NOMO-1 treated with DMSO at 0.1 percent for 48 hours (cell line): Measurements from ENCODE around the gene TNFAIP2.
"Not testable (repeated sequence)": the region's sequence is repeated elsewhere in the genome, so short reads cannot be mapped to it uniquely, and the experiment has no call there.

Source experiments
- DNase-seq: peaks from one replicate; lab custom pipeline; 2025; ENCODE audit not compliant: unreplicated experiment; lab: John Stamatoyannopoulos, UW

The TNFAIP2 gene

GRCh38 chr14:103151270-103151945 is 28.1 kb downstream of the TNFAIP2 start:
- no peak for DNase-seq

DNA sequence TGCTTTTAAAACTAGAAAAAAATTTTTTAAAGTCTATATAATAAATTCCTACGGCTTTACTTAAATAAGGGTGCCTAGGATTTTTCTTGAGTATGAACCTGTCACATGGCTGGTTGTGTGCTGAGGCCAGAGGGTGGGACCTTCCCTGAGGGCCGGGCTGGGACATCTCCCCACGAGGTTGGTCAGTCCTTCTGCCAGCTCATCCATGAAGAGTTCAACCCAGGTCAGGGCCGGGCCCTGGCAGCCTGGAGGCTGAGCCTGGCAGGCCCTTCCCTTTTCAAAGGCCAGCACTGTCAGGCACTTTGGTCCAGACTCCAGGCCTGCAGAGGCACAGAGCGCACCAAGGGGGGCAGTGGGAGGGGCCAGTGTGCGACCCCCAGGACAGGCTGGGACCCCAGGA is 31.7 kb downstream of the TNFAIP2 start:
- DNase-seq: no peak

DNA sequence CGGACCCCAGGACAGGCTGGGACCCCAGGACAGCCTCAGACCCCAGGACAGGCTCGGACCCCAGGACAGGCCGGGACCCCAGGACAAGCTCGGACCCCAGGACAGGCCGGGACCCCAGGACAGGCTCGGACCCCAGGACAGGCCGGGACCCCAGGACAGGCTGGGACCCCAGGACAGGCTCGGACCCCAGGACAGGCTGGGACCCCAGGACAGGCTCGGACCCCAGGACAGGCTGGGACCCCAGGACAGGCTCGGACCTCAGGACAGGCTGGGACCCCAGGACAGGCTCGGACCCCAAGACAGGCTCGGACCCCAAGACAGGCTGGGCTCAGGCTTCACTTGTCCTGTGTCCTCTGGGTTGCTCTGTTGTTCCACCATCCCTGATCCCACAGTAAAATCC is 32.2 kb downstream of the TNFAIP2 start:
- not testable (repeated sequence) for DNase-seq

- no peak for DNase-seq
These were observed 32.6 kb downstream of the TNFAIP2 start for GRCh38 chr14:103155826-103156394.

DNA sequence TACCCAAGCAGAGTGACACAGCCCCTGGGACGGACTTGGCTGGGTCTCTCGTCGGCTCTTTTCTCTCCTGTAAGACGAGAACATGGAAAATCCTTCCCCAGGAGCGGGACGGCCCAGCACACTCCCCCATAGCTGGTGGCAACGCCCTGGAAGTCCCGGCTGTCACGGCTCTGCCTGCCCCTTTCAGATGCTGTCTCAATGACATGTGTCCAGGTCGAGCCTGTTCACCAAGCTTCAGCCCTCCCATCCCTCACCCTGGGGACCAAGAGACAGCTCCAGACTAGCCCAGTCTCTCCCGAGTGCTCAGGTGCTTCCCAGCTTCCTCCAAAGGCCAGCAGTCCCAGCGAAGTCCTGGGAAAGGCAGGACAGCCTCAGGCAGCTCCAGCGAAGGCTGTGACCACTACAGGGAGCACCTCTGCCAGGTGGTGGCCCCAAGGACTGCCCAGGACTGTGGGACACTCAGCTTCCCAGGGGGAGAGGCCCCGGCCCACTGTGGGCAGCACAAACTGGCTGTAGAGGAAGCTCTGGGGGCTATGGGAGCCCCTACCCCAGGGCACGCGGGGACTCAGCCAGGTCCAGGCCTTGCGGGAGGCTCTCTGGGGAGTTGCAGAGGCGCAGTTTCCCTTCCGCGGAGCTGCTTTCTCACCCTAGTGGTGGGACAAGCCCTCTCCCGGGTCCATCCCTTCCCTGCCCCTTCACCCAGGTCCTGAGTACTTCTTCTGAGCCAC is 33.6 kb downstream of the TNFAIP2 start:
- DNase-seq: no peak

DNA sequence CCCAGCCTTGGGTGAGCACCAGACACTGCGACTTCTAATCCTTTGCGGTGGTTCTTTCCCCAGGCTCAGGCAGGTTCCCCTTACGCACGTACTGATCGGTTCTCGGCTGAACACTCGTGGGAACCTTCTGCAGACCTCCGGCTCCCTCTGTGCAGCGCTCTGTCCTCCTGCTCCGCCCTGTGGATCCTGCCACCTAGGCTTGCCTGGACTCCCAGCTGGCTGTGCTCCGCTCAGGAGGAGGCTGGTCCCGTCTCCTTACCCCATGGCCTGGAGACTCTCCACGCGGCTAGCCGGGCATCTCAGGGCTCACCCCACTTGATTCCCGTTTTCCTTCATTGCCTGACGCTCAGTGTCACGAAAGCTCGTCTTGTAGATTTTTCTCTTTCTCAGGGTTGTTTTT is 34.7 kb downstream of the TNFAIP2 start:
- no peak for DNase-seq

GRCh38 chr14:103158688-103159087 is 35.4 kb downstream of the TNFAIP2 start:
- no peak for DNase-seq

- no peak for DNase-seq
These were observed 37.2 kb downstream of the TNFAIP2 start for GRCh38 chr14:103160321-103161053.

DNA sequence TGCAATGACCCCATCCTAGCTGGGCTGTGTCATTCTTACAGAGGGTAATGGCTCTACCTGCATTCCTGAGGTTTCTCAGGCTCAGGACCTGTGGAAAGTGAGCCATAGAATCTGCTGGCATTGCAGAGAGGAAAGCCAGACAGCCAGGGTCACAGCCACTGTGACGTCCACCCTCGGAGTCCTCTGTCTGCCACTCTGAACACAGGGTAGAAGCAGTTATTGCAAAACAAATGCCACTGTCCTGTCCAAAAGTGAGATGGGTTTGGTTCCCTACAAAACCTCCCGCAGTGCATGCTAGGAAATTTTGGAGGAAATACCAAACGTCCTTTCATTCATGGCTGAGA is 37.8 kb downstream of the TNFAIP2 start:
- DNase-seq: no peak

DNA sequence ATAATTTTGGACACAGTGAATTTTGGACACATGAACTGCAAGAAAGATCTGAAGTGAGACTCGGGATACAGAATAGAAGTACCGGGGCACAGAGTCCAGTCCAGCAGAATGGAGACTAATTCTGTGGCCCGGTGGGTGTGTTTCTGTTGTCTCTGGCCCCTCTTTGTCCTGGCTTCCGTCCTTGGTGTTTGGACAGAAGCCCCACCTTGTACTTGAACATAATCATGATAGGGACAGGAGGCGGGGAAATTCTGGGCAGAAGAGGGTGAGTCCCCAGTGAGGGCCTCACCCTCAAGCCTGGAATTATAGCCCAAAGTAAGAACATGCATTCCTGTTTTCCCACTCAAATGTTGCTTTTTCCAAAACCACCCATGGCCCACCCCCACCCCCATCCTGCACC is 39.9 kb downstream of the TNFAIP2 start:
- DNase-seq: no peak

DNA sequence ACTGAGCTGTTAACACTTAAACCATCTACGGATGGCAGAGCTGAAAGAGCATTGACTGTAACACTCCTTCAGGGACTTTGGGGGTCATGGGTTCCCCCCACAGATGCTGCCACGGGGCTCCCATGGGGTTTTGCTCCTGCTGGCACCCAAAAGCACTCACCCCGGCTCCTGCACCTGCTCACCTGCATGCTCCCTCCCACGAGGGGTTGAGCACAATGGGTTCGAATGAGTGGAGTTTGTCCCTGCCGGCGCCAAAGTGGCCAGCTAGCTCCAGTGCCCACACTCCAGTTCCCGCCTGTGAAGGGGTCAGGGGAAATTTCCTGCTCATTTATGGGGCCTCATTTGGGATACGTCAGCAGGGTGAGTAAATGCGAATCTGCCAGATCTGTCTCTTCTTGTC is 40.7 kb downstream of the TNFAIP2 start:
- DNase-seq: no peak

- no peak for DNase-seq
These were observed 41.5 kb downstream of the TNFAIP2 start for GRCh38 chr14:103164779-103165178.

GRCh38 chr14:103165323-103165722 is 42.1 kb downstream of the TNFAIP2 start:
- no peak for DNase-seq

DNA sequence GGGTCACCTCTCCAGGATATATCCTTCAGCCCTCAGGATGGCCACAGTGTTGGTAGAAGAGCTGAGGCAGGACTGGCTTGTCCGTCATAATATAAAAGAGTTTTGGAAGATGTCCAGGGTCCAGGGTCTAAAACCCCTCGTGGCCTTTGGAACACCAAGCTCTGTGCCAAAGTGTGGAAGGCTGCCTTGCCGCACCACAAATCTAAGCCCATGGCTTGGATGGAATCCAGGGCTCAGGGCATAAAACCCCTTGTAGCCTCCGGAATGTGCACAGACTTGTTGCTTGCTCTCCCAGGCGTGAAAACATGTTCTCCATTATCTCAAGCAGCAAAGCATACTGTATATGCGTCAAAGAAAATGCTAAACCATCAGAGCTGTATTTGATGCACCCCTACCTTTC is 46.7 kb downstream of the TNFAIP2 start:
- no peak for DNase-seq

DNA sequence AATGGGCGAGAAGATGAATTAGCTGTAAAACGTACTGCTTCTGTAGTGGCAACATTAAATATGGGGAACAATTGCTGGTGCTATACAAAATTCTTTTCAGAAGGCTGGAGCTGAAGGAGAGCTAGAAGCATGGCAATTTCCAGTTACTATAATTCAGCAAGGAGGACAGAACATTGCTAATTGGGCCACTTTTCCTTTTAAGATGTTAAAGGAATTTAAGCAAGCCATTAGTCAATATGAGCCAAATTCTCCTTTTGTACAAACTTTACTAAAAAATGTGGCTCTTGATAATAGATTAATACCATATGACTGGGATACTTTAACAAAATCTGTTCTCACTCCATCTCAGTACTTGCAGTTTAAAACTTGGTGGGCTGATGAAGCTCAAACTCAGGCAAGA is 47.9 kb downstream of the TNFAIP2 start:
- DNase-seq: not testable (repeated sequence)

DNA sequence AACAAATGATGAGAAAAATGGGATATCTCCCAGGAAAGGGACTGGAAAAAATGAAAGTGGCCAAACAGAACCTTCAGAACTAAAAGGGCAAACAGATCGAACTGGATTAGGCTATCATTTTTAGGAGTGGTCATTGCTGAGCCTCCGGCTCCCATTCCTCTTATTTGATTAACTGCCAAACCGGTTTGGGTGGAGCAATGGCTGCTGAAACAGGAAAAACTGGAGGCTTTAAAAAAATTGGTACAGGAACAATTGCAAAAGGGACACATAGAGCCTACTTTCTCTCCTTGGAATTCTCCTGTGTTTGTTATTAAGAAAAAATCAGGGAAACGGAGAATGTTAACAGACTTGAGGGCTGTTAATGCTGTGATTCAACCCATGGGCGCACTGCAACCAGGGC is 49.7 kb downstream of the TNFAIP2 start:
- no peak for DNase-seq

GRCh38 chr14:103173887-103174286 is 50.6 kb downstream of the TNFAIP2 start:
- not testable (repeated sequence) for DNase-seq

DNA sequence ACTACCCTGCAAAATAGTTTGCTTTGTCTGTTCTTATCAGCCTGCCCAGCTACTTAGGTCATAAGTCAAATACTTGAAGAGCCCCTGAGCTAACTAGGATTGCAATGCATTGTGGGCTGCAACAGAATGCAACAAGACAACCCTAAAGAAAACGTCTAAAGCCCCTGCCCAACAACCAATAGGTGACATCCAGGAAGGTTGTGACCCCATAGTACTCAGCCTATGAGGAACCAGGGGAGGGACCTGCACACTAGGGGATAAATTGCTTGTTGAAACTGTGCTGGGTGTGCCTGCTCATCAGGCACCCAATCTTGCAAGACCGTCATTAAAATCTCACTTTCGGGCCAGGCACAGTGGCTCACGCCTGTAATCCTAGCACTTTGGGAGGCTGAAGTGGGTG is 52.9 kb downstream of the TNFAIP2 start:
- DNase-seq: not testable (repeated sequence)

- DNase-seq: no peak
These were observed 54.1 kb downstream of the TNFAIP2 start for GRCh38 chr14:103177376-103177775.

DNA sequence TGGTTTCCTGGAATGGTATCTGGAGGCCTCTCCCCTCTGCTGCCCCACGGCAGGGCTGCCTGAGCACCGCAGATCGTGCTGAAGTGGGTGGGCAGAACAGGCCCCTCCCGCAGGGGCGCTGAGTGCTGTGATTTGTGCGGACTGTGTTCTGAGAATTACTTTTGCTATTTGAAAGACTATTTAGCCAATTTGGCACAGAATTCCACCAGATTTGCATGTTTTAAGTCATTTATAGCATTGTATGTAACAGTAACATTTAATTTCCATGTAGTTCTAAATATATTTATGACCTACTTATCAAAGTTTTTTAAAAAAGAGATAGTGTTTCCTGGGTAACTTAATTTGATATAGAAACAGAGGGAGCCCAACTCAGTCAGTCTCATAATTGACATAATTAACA is 55.3 kb downstream of the TNFAIP2 start:
- no peak for DNase-seq

GRCh38 chr14:103179094-103179493 is 55.8 kb downstream of the TNFAIP2 start:
- no peak for DNase-seq

- no peak for DNase-seq
These were observed 57.1 kb downstream of the TNFAIP2 start for GRCh38 chr14:103180331-103180730.
